Testis (tissue), 3 donors: ENCODE results near the gene ECEL1. TPM values are rescaled to one million over a fixed set of nuclear protein-coding genes. Genes with fewer than 3 reads are reported as not detected.

ENCODE experiments used
- DNase-seq: peaks from one replicate; pipeline ENCODE4 v3.0.0-alpha.2; 2019
- H3K27ac ChIP-seq, 2 donors: fragments of 200-600 bp; sonication (generic); one replicate each; pipeline ENCODE4 v1.5.1; 2019
- H3K27me3 ChIP-seq: fragments of 200-600 bp; sonication (generic); one replicate; pipeline ENCODE4 v1.5.1; 2019
- H3K36me3 ChIP-seq: fragments of 200-600 bp; sonication (generic); one replicate; pipeline ENCODE4 v1.5.1; 2017; ENCODE audit warnings: low read depth; ENCODE audit errors: missing control alignments
- H3K4me1 ChIP-seq: fragments of 200-600 bp; sonication (generic); one replicate; pipeline ENCODE4 v1.5.1; 2019
- H3K4me3 ChIP-seq, 2 donors: fragments of 200-600 bp; sonication (generic); one replicate each; pipeline ENCODE4 v1.5.1; 2017 to 2019
- H3K9me3 ChIP-seq: fragments of 200-600 bp; sonication (generic); one replicate; pipeline ENCODE4 v1.5.1; 2017
- CTCF ChIP-seq, 3 experiments: fragments of 450-650 bp in 2 of 3; fragments of 200-600 bp in 1 of 3; sonication (generic) in 1 of 3; IDR thresholded peaks; one replicate each; pipeline ENCODE4 v1.5.1; 2016 to 2019; ENCODE audit warnings: antibody characterized with exemption in 3 of 3, mild to moderate bottlenecking in 2 of 3, moderate library complexity in 1 of 3
- POLR2A ChIP-seq: fragments of 450-650 bp; IDR thresholded peaks from one replicate; pipeline ENCODE4 v1.6.1; 2017; ENCODE audit warnings: antibody characterized with exemption, mild to moderate bottlenecking, moderate library complexity
- WGBS, 2 donors: methylation state at CpG; one replicate each; pipeline ENCODE4 v1.1.5; 2018; 5-methylcytosine and 5-hydroxymethylcytosine counted together
- intact Hi-C: fragments of 100-400 bp; cut with DNase I; formaldehyde crosslinking; loops from one replicate; pipeline ENCODE4 v1.15.1; 2023; ENCODE audit warnings: low total_unique reads
- polyA plus RNA-seq: library from polyadenylated mRNA; stranded (reverse); fragments of 350-450 nt; fragmentation: Illumina TruSeq; extraction: RNeasy Lipid Tissue Mini Kit (QIAGEN cat#74804); gene quantifications from one replicate; pipeline ENCODE4 v1.2.3, GENCODE V29; 2014; ENCODE audit warnings: low read depth, low replicate concordance; ENCODE audit not compliant: insufficient read depth
- total RNA-seq, 2 donors: library from RNA; depleted of rRNA; stranded (reverse); fragments of >200 nt; gene quantifications; one replicate each; pipeline ENCODE4 v1.2.3, GENCODE V29; 2016

The ECEL1 gene
- total and polyA plus RNA-seq, 3 donors from 2014 or later = 2.7 to 8.7 (median 4.3) TPM

- DNase-seq = no peak
- intact Hi-C loops = no loop called here
- Histone ChIP-seq H3K4me1 (peaks cover 8% of the 10 kb centered on the region), H3K4me3 (peak overlapping the region; percentile 12 to 32), H3K36me3 (no peaks in the 10 kb centered on the region), H3K27me3 (no peaks in the 10 kb centered on the region), H3K9me3 (no peaks in the 10 kb centered on the region), H3K27ac (no peak overlapping the region)
- WGBS, 2 donors = 10 to 16% methylated on average over 15 to 28 of the region's 46 CpGs
- no peak for TF ChIP-seq POLR2A
- TF ChIP-seq CTCF (IDR thresholded peaks at IDR 0.05) = no peak
Measured at GRCh38 chr2:232522623-232523401, 35.2 kb upstream of the ECEL1 start.

- no peaks in the 10 kb centered on the region for H3K27me3 ChIP-seq
- intact Hi-C loops = no loop called here
- peak; percentile 84 to 99 (median 87) for TF ChIP-seq CTCF (IDR thresholded peaks at IDR 0.05)
- TF ChIP-seq POLR2A = no peak
- peak; percentile 74 for DNase-seq
- H3K4me1 ChIP-seq = peaks cover 8% of the 10 kb centered on the region
- no peaks in the 10 kb centered on the region for H3K36me3 ChIP-seq
- H3K9me3 ChIP-seq = no peaks in the 10 kb centered on the region
- peak overlapping the region; percentile 12 to 32 for H3K4me3 ChIP-seq
- 0 to 2% methylated on average over 1 to 9 of the region's 66 CpGs for WGBS, 2 donors
- no peak overlapping the region for H3K27ac ChIP-seq
Measured at GRCh38 chr2:232521959-232522622, 34.5 kb upstream of the ECEL1 start.

GRCh38 chr2:232521098-232521497 is 33.5 kb upstream of the ECEL1 start:
- no peaks in the 10 kb centered on the region for H3K36me3 ChIP-seq
- DNase-seq = no peak
- 89 to 94% methylated on average over 4 to 14 of the region's 14 CpGs for WGBS, 2 donors
- peaks cover 8% of the 10 kb centered on the region for H3K4me1 ChIP-seq
- no peaks in the 10 kb centered on the region for H3K27me3 ChIP-seq
- TF ChIP-seq CTCF (IDR thresholded peaks at IDR 0.05) = no peak
- no peak for TF ChIP-seq POLR2A
- H3K9me3 ChIP-seq = no peaks in the 10 kb centered on the region
- no peak overlapping the region for H3K27ac ChIP-seq
- intact Hi-C loops = no loop called here
- H3K4me3 ChIP-seq = no peak overlapping the region

GRCh38 chr2:232520489-232520888 is 32.9 kb upstream of the ECEL1 start:
- H3K9me3 ChIP-seq = no peaks in the 10 kb centered on the region
- no peak for DNase-seq
- TF ChIP-seq POLR2A (no peak), CTCF (IDR thresholded peaks at IDR 0.05) (no peak)
- intact Hi-C loops = no loop called here
- 70 to 82% methylated on average over 15 of the region's 15 CpGs for WGBS, 2 donors
- no peak overlapping the region for H3K4me3 ChIP-seq
- peaks cover 7% of the 10 kb centered on the region for H3K4me1 ChIP-seq
- no peaks in the 10 kb centered on the region for H3K36me3 ChIP-seq
- no peak overlapping the region for H3K27ac ChIP-seq
- H3K27me3 ChIP-seq = no peaks in the 10 kb centered on the region
